ENCODE results near the gene TADA3. TPM values are rescaled to one million over a fixed set of nuclear protein-coding genes. Genes with fewer than 3 reads are reported as not detected.

The TADA3 gene
- total and polyA plus RNA-seq, 5 donors, result 38.4 to 51.3 (median 45.6) TPM

Other genes starting within 250 kb of the TADA3 start
- gene LHFPL4, start 238.7 kb downstream of the TADA3 start, total RNA-seq, result not detected
- gene LHFPL4, start 238.7 kb downstream of the TADA3 start, polyA plus RNA-seq, result 0.02 TPM
- gene MTMR14, start 143.0 kb downstream of the TADA3 start, total RNA-seq, result 10 to 100 TPM; 41.3 to 84.3 (median 47.2) TPM
- 49.4 TPM for gene MTMR14, start 143.0 kb downstream of the TADA3 start, polyA plus RNA-seq
- gene CPNE9, start 88.6 kb downstream of the TADA3 start, total RNA-seq, result under 1 TPM in 3 of 4 donors, not detected in 1; 0.11 to 0.31 (median 0.15) TPM
- 0.07 TPM for gene CPNE9, start 88.6 kb downstream of the TADA3 start, polyA plus RNA-seq
- 10 to 100 TPM in 3 of 4 donors, 1 to 10 TPM in 1; 9.2 to 12.0 (median 11.7) TPM for gene BRPF1, start 60.7 kb downstream of the TADA3 start, total RNA-seq
- gene BRPF1, start 60.7 kb downstream of the TADA3 start, polyA plus RNA-seq, result 6.4 TPM
- 10 to 100 TPM in 3 of 4 donors, 1 to 10 TPM in 1; 9.6 to 15.5 (median 15.1) TPM for gene OGG1, start 42.5 kb downstream of the TADA3 start, total RNA-seq
- gene OGG1, start 42.5 kb downstream of the TADA3 start, polyA plus RNA-seq, result 13.4 TPM
- 10 to 100 TPM; 20.1 to 24.9 (median 21.0) TPM for gene CAMK1, start 22.5 kb downstream of the TADA3 start, total RNA-seq
- 22.1 TPM for gene CAMK1, start 22.5 kb downstream of the TADA3 start, polyA plus RNA-seq
- gene ARPC4, start 609 bp upstream of the TADA3 start, total RNA-seq, result 100 to 1,000 TPM in 1 of 4 donors, 10 to 100 TPM in 3; 63.8 to 104 (median 73.0) TPM
- 51.1 TPM for gene ARPC4, start 609 bp upstream of the TADA3 start, polyA plus RNA-seq
- 10 to 100 TPM; 20.6 to 27.3 (median 23.8) TPM for gene TTLL3, start 17.8 kb upstream of the TADA3 start, total RNA-seq
- 23.7 TPM for gene TTLL3, start 17.8 kb upstream of the TADA3 start, polyA plus RNA-seq
- gene RPUSD3, start 51.5 kb upstream of the TADA3 start, total RNA-seq, result 10 to 100 TPM; 31.2 to 37.7 (median 37.6) TPM
- 43.3 TPM for gene RPUSD3, start 51.5 kb upstream of the TADA3 start, polyA plus RNA-seq
- 1 to 10 TPM in 1 of 4 donors, under 1 TPM in 2, not detected in 1; 0.38 to 8.4 (median 0.40) TPM for gene CIDEC, start 87.8 kb upstream of the TADA3 start, total RNA-seq
- gene CIDEC, start 87.8 kb upstream of the TADA3 start, polyA plus RNA-seq, result 29.5 TPM
- gene JAGN1, start 98.1 kb upstream of the TADA3 start, total RNA-seq, result 10 to 100 TPM; 20.3 to 22.4 (median 20.4) TPM
- 26.0 TPM for gene JAGN1, start 98.1 kb upstream of the TADA3 start, polyA plus RNA-seq
- gene IL17RE, start 110.4 kb upstream of the TADA3 start, total RNA-seq, result 1 to 10 TPM; 1.0 to 2.2 (median 1.4) TPM
- 1.2 TPM for gene IL17RE, start 110.4 kb upstream of the TADA3 start, polyA plus RNA-seq
- 10 to 100 TPM; 35.1 to 48.1 (median 41.9) TPM for gene IL17RC, start 124.6 kb upstream of the TADA3 start, total RNA-seq
- 40.4 TPM for gene IL17RC, start 124.6 kb upstream of the TADA3 start, polyA plus RNA-seq
- gene CRELD1, start 141.4 kb upstream of the TADA3 start, total RNA-seq, result 10 to 100 TPM; 59.6 to 88.4 (median 66.9) TPM
- 92.8 TPM for gene CRELD1, start 141.4 kb upstream of the TADA3 start, polyA plus RNA-seq
- 1 to 10 TPM; 1.4 to 2.1 (median 1.7) TPM for gene PRRT3, start 159.9 kb upstream of the TADA3 start, total RNA-seq
- 1.2 TPM for gene PRRT3, start 159.9 kb upstream of the TADA3 start, polyA plus RNA-seq
- 10 to 100 TPM; 84.3 to 89.8 (median 87.6) TPM for gene EMC3, start 194.4 kb upstream of the TADA3 start, total RNA-seq
- 85.2 TPM for gene EMC3, start 194.4 kb upstream of the TADA3 start, polyA plus RNA-seq
- 1 to 10 TPM; 1.1 to 2.6 (median 1.6) TPM for gene FANCD2, start 234.0 kb upstream of the TADA3 start, total RNA-seq
- 1.0 TPM for gene FANCD2, start 234.0 kb upstream of the TADA3 start, polyA plus RNA-seq

Data from right cardiac atrium (tissue), 5 donors.